GM19035 (cell line): ENCODE measurements around the gene PDE6A.

Experiments used
- ATAC-seq: cut with Tn5 transposase; IDR thresholded peaks from one replicate; pipeline ENCODE4 v1.9.1; 2021; ENCODE audit not compliant: unreplicated experiment

PDE6A gene

GRCh38 chr5:149820012-149820411, 124.6 kb downstream of the PDE6A start:
- ATAC-seq: no peak

DNA sequence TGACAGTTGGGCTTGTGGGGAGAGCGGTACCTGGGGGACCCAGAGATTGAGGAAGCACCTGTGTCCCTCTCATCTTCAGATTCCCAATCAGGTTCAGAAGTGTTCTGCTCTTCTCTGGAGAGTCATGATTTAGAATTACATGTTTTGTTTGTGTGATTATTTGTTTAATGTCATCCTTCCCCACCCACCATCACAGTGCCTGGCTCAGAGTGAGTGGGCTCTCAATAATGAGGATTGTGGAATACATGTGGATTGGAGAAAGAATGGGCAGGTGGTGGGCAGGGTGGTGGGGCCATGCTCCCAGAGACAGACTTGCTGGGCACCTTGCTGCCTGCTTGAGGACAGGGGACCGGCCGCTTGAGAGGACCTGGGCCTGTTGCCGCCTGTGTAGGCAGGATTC, 126.5 kb downstream of the PDE6A start:
- no peak for ATAC-seq

GRCh38 chr5:149817539-149818060, 127.0 kb downstream of the PDE6A start:
- ATAC-seq: no peak

DNA sequence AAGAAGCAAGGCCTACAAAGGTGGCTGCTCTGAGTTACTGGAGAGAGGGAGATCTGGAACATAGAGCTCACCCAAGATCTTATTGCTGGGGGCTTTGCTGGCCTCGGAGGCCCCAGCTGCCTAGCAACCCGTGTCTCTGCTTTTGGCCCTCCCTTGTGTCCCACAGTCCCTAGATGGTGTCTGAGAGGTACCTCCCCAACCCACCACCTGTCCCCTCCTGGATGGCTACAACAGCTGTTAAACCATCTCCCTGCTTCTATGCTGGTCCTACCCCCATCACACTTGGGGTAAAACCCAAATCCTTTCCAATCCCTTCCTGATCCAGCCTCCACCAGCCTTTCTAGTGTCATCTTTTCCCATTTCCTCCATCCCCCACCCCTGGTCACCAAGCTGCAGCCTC, 127.9 kb downstream of the PDE6A start:
- ATAC-seq: no peak

- ATAC-seq: no peak
Observed at GRCh38 chr5:149811453-149811852, 133.1 kb downstream of the PDE6A start.

- no peak for ATAC-seq
Observed at GRCh38 chr5:149810856-149811255, 133.7 kb downstream of the PDE6A start.

GRCh38 chr5:149809931-149810691, 134.5 kb downstream of the PDE6A start:
- ATAC-seq: no peak

- ATAC-seq: no peak
Observed at GRCh38 chr5:149808264-149808982, 136.2 kb downstream of the PDE6A start.
